Neutrophil (primary cell): ENCODE results near the gene KRTAP1-4.
"Not testable (repeated sequence)": the region's sequence is repeated elsewhere in the genome, so short reads cannot be mapped to it uniquely, and the experiment has no call there.

Experiments used
- H3K27ac ChIP-seq: fragments of 200-600 bp; sonication (generic); 2 replicates; pipeline ENCODE4 v1.5.1; 2016; ENCODE audit warnings: mild to moderate bottlenecking, moderate library complexity
- H3K27me3 ChIP-seq: fragments of 200-600 bp; sonication (generic); 2 replicates; pipeline ENCODE4 v1.6.0; 2016; ENCODE audit warnings: mild to moderate bottlenecking
- H3K36me3 ChIP-seq: fragments of 200-600 bp; sonication (generic); 2 replicates; pipeline ENCODE4 v1.5.1; 2017
- H3K4me1 ChIP-seq, 2 experiments: fragments of 200-600 bp in 1 of 2; sonication (generic) in 1 of 2; 1 replicate in 1 of 2; 2 replicates in 1 of 2; pipeline versions ENCODE4 v1.5.1 to v1.6.1; 2013 to 2016; ENCODE audit warnings: low read depth in 1 of 2, low read length in 1 of 2, mild to moderate bottlenecking in 1 of 2, moderate library complexity in 1 of 2; ENCODE audit not compliant: control insufficient read depth in 1 of 2, insufficient read depth in 1 of 2
- H3K4me3 ChIP-seq, 2 experiments: fragments of 200-600 bp in 1 of 2; sonication (generic) in 1 of 2; 1 replicate in 1 of 2; 2 replicates in 1 of 2; pipeline ENCODE4 v1.5.1; 2013 to 2016; ENCODE audit warnings: low read depth in 1 of 2, low read length in 1 of 2, mild to moderate bottlenecking in 1 of 2, moderate library complexity in 1 of 2
- H3K9me3 ChIP-seq: fragments of 200-600 bp; sonication (generic); 2 replicates; pipeline ENCODE4 v1.5.1; 2016
- TF ChIP-seq, protein P1 (sequence below): fragments of 200-600 bp; sonication (generic); IDR thresholded peaks from 2 replicates; pipeline ENCODE4 v1.5.1; 2016; ENCODE audit warnings: antibody characterized with exemption

KRTAP1-4 gene

GRCh38 chr17:41004397-41004796 lies 25.6 kb downstream of the KRTAP1-4 start:
- Histone ChIP-seq H3K9me3 (no peaks in the 10 kb centered on the region), H3K27me3 (peaks cover 25% of the 10 kb centered on the region), H3K4me1 (no peaks in the 10 kb centered on the region), H3K36me3 (no peaks in the 10 kb centered on the region), H3K4me3 (no peak overlapping the region), H3K27ac (no peak overlapping the region)
- TF ChIP-seq, protein P1, sequence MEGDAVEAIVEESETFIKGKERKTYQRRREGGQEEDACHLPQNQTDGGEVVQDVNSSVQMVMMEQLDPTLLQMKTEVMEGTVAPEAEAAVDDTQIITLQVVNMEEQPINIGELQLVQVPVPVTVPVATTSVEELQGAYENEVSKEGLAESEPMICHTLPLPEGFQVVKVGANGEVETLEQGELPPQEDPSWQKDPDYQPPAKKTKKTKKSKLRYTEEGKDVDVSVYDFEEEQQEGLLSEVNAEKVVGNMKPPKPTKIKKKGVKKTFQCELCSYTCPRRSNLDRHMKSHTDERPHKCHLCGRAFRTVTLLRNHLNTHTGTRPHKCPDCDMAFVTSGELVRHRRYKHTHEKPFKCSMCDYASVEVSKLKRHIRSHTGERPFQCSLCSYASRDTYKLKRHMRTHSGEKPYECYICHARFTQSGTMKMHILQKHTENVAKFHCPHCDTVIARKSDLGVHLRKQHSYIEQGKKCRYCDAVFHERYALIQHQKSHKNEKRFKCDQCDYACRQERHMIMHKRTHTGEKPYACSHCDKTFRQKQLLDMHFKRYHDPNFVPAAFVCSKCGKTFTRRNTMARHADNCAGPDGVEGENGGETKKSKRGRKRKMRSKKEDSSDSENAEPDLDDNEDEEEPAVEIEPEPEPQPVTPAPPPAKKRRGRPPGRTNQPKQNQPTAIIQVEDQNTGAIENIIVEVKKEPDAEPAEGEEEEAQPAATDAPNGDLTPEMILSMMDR: no peak

- peaks cover 28% of the 10 kb centered on the region for H3K27me3 ChIP-seq
- TF ChIP-seq, protein P1: no peak
- no peak overlapping the region for H3K4me3 ChIP-seq
- H3K4me1 ChIP-seq: no peaks in the 10 kb centered on the region
- H3K27ac ChIP-seq: no peak overlapping the region
- H3K36me3 ChIP-seq: no peaks in the 10 kb centered on the region
- no peaks in the 10 kb centered on the region for H3K9me3 ChIP-seq
These were observed 26.1 kb downstream of the KRTAP1-4 start for GRCh38 chr17:41003926-41004325.

- no peaks in the 10 kb centered on the region for H3K9me3 ChIP-seq
- H3K27me3 ChIP-seq: peaks cover 36% of the 10 kb centered on the region
- TF ChIP-seq, protein P1: no peak
- H3K36me3 ChIP-seq: no peaks in the 10 kb centered on the region
- no peaks in the 10 kb centered on the region for H3K4me1 ChIP-seq
- no peak overlapping the region for H3K4me3 ChIP-seq
- H3K27ac ChIP-seq: no peak overlapping the region
These were observed 27.2 kb downstream of the KRTAP1-4 start for GRCh38 chr17:41002814-41003213.

GRCh38 chr17:41001795-41002194 lies 28.2 kb downstream of the KRTAP1-4 start:
- Histone ChIP-seq H3K27me3 (peaks cover 46% of the 10 kb centered on the region), H3K4me1 (no peaks in the 10 kb centered on the region), H3K27ac (no peak overlapping the region), H3K9me3 (no peaks in the 10 kb centered on the region), H3K36me3 (no peaks in the 10 kb centered on the region), H3K4me3 (no peak overlapping the region)
- TF ChIP-seq, protein P1: no peak

- H3K4me1 ChIP-seq, H3K9me3 ChIP-seq, H3K4me3 ChIP-seq, H3K36me3 ChIP-seq, H3K27ac ChIP-seq: not testable (repeated sequence)
- peaks cover 57% of the 10 kb centered on the region for H3K27me3 ChIP-seq
These were observed 30.4 kb downstream of the KRTAP1-4 start, which contains the start of gene KRTAP3-2 for GRCh38 chr17:40999563-40999962. KRTAP3-2 (minus strand) TSS chr17:40999906; CDS start chr17:40999853, 53 bp downstream.

GRCh38 chr17:40997361-40997760 lies 32.6 kb downstream of the KRTAP1-4 start:
- Histone ChIP-seq H3K27me3 (peaks cover 62% of the 10 kb centered on the region), H3K36me3 (no peaks in the 10 kb centered on the region), H3K4me1 (no peaks in the 10 kb centered on the region), H3K4me3 (no peak overlapping the region), H3K27ac (no peak overlapping the region), H3K9me3 (no peaks in the 10 kb centered on the region)
- TF ChIP-seq, protein P1: no peak
